Neural progenitor cell (in vitro differentiated cells): ENCODE data around the gene HEATR5B.

Experiments used
- CTCF ChIP-seq: fragments of 200-600 bp; sonication (generic); IDR thresholded peaks from 2 replicates; pipeline ENCODE4 v1.5.1; 2017; ENCODE audit warnings: antibody characterized with exemption, mild to moderate bottlenecking
- EZH2 ChIP-seq: fragments of 200-600 bp; sonication (generic); IDR thresholded peaks from 2 replicates; pipeline ENCODE4 v1.6.1; 2017; ENCODE audit warnings: antibody characterized with exemption, mild to moderate bottlenecking, moderate library complexity
- EZH2phosphoT487 ChIP-seq: fragments of 200-600 bp; sonication (generic); IDR thresholded peaks from 2 replicates; pipeline ENCODE4 v1.6.1; 2017; ENCODE audit warnings: antibody characterized with exemption

- TF ChIP-seq CTCF: no peak
- no peak for TF ChIP-seq EZH2
- TF ChIP-seq EZH2phosphoT487: no peak
Measured at GRCh38 chr2:36960005-36960675, 124.0 kb downstream of the HEATR5B start.
